GM10266 (cell line): ENCODE measurements around the gene TRPV4.

ENCODE experiments used
- DNase-seq: peaks from one replicate; pipeline ENCODE4 v3.0.0; 2012; ENCODE audit errors: extremely low spot score
- TF ChIP-seq, protein P1 (sequence below): IDR thresholded peaks from 2 replicates; pipeline ENCODE4 v1.5.1; 2012; ENCODE audit warnings: mild to moderate bottlenecking, low read depth; ENCODE audit not compliant: control insufficient read depth, insufficient read depth; ENCODE audit errors: missing control alignments

The TRPV4 gene

DNA sequence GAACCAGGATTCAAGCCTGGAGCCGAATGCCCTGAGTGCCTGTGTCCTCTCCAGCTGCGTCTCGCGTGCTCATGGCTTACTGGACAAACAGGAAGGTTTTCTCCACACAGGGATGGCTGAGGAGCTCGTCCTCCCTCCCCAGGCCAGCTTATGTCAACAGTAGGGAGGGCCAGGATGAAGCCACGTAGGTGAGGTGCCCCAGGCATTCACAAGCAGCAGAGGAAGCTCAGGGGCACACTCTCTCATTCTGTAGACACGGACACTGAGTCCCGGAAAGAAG, 49.3 kb downstream of the TRPV4 start:
- no peak for DNase-seq
- TF ChIP-seq, protein P1, sequence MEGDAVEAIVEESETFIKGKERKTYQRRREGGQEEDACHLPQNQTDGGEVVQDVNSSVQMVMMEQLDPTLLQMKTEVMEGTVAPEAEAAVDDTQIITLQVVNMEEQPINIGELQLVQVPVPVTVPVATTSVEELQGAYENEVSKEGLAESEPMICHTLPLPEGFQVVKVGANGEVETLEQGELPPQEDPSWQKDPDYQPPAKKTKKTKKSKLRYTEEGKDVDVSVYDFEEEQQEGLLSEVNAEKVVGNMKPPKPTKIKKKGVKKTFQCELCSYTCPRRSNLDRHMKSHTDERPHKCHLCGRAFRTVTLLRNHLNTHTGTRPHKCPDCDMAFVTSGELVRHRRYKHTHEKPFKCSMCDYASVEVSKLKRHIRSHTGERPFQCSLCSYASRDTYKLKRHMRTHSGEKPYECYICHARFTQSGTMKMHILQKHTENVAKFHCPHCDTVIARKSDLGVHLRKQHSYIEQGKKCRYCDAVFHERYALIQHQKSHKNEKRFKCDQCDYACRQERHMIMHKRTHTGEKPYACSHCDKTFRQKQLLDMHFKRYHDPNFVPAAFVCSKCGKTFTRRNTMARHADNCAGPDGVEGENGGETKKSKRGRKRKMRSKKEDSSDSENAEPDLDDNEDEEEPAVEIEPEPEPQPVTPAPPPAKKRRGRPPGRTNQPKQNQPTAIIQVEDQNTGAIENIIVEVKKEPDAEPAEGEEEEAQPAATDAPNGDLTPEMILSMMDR: no peak

DNA sequence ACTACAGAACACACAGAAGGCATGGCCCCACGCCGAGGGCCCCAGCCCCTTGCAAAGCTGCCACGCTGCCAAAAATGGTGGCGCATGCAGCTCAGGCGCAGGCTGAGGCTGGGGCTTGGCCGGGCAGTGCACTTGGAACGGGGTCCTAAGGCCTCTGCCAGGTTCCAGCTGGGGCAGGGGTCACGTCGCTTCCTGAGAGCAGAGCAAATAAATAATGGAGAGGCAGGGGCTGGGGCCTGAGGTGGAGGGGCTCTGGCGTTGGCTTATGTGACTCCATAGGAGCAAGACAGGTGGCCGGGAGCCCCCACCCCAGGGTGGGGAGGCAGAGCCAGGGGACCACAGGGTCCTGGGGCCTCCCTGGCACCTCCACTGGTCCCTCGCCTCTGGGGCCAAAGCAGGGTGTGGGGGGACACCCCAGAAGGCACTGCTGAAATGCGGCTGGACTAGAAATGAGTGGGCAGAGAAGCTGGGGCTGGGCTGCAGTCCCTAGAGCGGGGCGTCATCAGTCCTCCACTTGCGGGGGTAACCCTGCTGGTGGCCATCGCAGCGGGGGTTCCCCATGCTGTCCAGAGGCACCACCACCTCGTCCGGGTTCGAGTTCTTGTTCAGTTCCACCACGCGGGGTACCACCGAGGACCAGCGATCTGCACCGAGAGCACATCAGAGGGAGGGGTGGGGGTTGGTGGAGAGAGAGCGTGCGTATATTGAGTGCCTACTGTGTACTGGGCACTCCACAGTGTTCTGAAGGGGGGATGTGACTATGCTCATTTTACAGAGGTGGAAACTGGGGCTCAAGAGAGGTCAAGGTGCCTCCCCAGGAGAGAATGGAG, 49.8 kb downstream of the TRPV4 start:
- DNase-seq: no peak

DNA sequence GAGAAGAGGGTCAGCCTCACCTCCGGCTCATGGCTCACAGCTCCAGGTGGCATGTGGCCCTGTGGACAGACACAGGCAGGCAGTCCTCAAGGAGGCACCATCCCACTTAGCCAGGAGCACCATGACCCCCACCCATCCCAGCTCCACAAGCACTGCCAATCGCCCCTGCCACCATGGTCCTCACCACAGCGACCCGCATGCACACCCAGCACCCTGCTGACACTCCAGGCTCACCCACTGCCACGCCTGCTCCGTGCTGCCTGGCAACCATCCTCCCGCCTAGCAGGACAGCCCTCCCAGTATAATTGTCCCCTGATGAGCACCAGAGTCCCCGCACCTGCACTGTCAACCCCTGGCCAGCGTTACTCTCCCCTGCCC, 50.9 kb downstream of the TRPV4 start:
- TF ChIP-seq, protein P1: no peak
- no peak for DNase-seq

More for the DNA sequence above, 49.8 kb downstream of the TRPV4 start:
- TF ChIP-seq, protein P1: no peak

DNA sequence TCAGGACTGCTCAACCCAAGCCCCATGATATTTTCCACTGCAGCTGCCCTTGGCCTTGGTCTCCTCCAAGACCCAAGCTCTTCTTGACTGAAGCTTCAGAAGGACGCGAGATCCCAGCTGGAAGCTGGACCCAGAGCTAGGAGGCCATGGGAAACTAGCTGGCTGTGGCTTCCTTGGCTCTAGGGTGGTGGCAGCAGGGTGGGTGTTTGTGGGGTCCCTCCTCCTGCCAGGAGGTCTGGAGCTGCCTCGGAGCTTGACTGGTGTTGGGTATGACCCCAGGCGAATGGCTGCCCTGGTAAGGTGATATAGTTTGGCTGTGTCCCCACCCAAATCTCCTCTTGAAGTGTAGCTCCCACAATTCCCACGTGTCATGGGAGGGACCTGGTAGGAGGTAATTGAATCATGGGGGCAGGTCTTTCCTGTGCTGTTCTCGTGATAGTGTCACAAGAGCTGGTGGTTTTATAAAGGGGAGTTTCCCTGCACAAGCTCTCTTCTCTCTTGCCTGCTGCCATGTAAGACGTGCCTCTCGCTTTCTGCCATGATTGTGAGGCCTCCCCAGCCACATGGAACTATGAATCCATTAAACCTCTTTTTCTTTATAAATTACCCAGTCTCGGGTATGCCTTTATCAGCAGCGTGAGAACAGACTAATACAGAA, 51.4 kb downstream of the TRPV4 start:
- DNase-seq: no peak
- TF ChIP-seq, protein P1: no peak

DNA sequence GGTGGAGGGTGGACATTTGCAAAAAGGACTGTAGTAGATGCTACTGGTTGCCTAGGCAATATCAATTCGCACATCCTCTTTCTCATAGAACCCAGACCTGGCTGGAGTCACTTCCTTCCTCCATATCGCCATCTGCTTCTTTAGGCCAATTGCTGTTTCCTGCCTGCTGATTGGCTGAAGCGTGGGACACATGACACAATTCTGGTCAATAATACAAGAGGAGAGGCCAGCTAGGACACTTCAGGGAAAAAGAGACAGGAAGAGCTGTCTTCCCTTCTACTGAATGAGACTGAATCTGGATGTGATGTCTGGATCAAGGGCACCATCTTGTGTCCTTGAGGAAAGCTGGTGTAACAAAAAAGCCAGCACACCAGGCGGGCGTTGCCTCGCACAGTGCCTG, 53.8 kb downstream of the TRPV4 start:
- TF ChIP-seq, protein P1: no peak
- no peak for DNase-seq

DNA sequence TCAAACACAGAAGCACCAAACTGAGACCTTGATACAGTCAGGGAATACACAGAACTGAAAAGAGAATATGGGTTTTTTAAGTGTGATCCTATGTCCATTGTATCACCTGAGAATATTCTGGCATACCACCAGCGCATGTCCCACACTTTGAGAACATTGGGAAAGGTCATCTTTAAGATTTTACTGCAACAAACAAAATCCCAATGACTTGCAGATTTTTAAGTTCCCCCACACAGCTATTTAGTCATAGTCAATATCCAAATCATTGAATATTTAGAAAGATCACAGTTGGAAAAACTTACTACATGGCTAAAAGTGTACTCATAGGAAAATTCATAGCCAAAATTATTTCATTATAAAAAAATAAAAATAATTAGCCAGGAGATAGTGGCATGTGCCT, 54.5 kb downstream of the TRPV4 start:
- no peak for DNase-seq
- TF ChIP-seq, protein P1: no peak

DNA sequence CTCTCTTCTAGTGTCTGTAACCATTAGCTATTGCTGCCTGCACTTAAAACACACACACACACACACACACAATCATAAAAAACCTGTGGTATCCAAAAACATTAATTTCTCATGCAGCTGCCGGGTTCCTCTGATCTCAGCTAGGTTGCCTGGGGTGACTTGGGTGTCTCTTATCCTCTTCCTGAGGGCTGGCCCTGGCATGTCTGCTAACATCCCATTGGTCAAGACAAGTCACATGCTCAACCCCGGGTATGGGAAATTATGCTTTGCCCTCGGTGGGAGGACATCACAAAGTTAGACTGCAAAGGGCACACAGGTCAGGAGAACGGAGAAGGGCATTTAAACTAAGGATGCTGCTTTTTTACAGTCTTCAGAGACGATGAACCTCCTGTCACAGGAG, 55.7 kb downstream of the TRPV4 start:
- DNase-seq: peak; percentile 81
- TF ChIP-seq, protein P1: no peak
